HL-60 (cell line): Measurements from ENCODE around the gene SCAF11.

Experiments
- DNase-seq, 2 experiments: peaks; one replicate each; pipeline ENCODE4 v3.0.0-alpha.2; 2010 to 2020; ENCODE audit warnings: low read depth in 1 of 2, low spot score in 1 of 2
- H3K27ac ChIP-seq: fragments of 250-450 bp; sonication (Bioruptor Pico); replicated peaks from 2 replicates; pipeline ENCODE4 v1.5.1; 2020; ENCODE audit warnings: mild to moderate bottlenecking, moderate library complexity
- H3K27me3 ChIP-seq: fragments of 250-450 bp; sonication (Bioruptor Pico); 2 replicates; pipeline ENCODE4 v1.5.1; 2021; ENCODE audit warnings: mild to moderate bottlenecking, moderate library complexity; ENCODE audit not compliant: insufficient read depth, poor library complexity, severe bottlenecking
- H3K4me3 ChIP-seq: replicated peaks from 2 replicates; pipeline ENCODE4 v1.5.1; 2011; ENCODE audit warnings: mild to moderate bottlenecking, control low read depth, low read length; ENCODE audit not compliant: insufficient read depth
- CTCF ChIP-seq: IDR thresholded peaks from one replicate; pipeline ENCODE4 v1.5.1; 2011; ENCODE audit warnings: low read length, control low read depth, inconsistent platforms; ENCODE audit not compliant: insufficient read depth
- GABPA ChIP-seq: IDR thresholded peaks from 2 replicates; pipeline ENCODE4 v1.6.1; 2012; ENCODE audit warnings: low read depth
- POLR2AphosphoS5 ChIP-seq: IDR thresholded peaks from 2 replicates; pipeline ENCODE4 v1.6.1; 2012; ENCODE audit warnings: low read depth
- REST ChIP-seq: IDR thresholded peaks from 2 replicates; pipeline ENCODE4 v1.6.1; 2012; ENCODE audit warnings: low read depth; ENCODE audit not compliant: insufficient replicate concordance
- SPI1 ChIP-seq: IDR thresholded peaks from 2 replicates; pipeline ENCODE4 v1.6.1; 2012; ENCODE audit warnings: low read depth, mild to moderate bottlenecking, borderline replicate concordance

The SCAF11 gene

GRCh38 chr12:45991284-45992249 lies 1.2 kb upstream of the SCAF11 start:
- peak; percentile 77 to 91 for DNase-seq
- no peak for TF ChIP-seq CTCF
- TF ChIP-seq REST = peak; percentile 43
- TF ChIP-seq POLR2AphosphoS5 = peak; percentile 89
- no peak for TF ChIP-seq SPI1
- Histone ChIP-seq H3K27me3 (no peaks in the 10 kb centered on the region), H3K27ac (peak overlapping the region; percentile 100), H3K4me3 (peak overlapping the region; percentile 63)

GRCh38 chr12:45989721-45990467 lies 480 bp downstream of the SCAF11 start:
- no peaks in the 10 kb centered on the region for H3K27me3 ChIP-seq
- peak; percentile 28 to 76 for DNase-seq
- peak overlapping the region; percentile 69 for H3K4me3 ChIP-seq
- TF ChIP-seq SPI1 (peak; percentile 60; the same call in 1 of the 2 replicates), REST (no peak), GABPA (no peak), CTCF (no peak), POLR2AphosphoS5 (peak; percentile 56; the same call in 1 of the 2 replicates)
- H3K27ac ChIP-seq = peak overlapping the region; percentile 100

GRCh38 chr12:45989287-45989686 lies 1.1 kb downstream of the SCAF11 start:
- no peak for DNase-seq
- peak overlapping the region; percentile 69 for H3K4me3 ChIP-seq
- no peaks in the 10 kb centered on the region for H3K27me3 ChIP-seq
- TF ChIP-seq SPI1 (no peak), GABPA (no peak), POLR2AphosphoS5 (no peak), REST (no peak), CTCF (no peak)
- H3K27ac ChIP-seq = peak overlapping the region; percentile 100
